ENCODE results near the gene POU5F1. TPM values are rescaled to one million over a fixed set of nuclear protein-coding genes. Genes with fewer than 3 reads are reported as not detected.

The POU5F1 gene
- total and polyA plus RNA-seq, 9 of the 15 experiments (the other 6 are each of a cell fraction or from before 2014, with no cell fraction given) = 0.06 to 2.0 (median 0.10) TPM; not detected in 6

- ChIA-PET POLR2A (interaction anchor here (1.3 to 1.9 kb wide), 3 partner anchors 12 to 33 kb away, joined by 4 to 6 read pairs (median 6); no protein-coding TSS in a partner anchor), CTCF (ENCODE audit: low intra/inter-chr PET ratio) (no interaction called here)
- Histone ChIP-seq H3K27me3 (ENCODE audit: control insufficient read depth in 2 of 2, insufficient read depth in 2 of 2, low read length in 2 of 2) (no peaks in the 10 kb centered on the region), H3K36me3 (ENCODE audit: control insufficient read depth, insufficient read depth, low read length) (peaks cover 35% of the 10 kb centered on the region; the same call in 2 of the 3 replicates), H3K79me2 (ENCODE audit: control insufficient read depth, insufficient read depth, low read length) (peaks cover 24% of the 10 kb centered on the region; the same call in 2 of the 3 replicates), H3K9ac (ENCODE audit: insufficient read depth in 1 of 2, low read depth in 2 of 2, low read length in 2 of 2) (peak overlapping the region; percentile 71 to 81), H3K27ac (ENCODE audit: extremely low read depth, low read depth, low read length) (no peak overlapping the region), H3K9me3 (replicated peaks; ENCODE audit: control insufficient read depth, insufficient read depth, low read depth, low read length) (no peaks in the 10 kb centered on the region), H2AFZ (ENCODE audit: low read depth, low read length) (no peak overlapping the region), H3K4me3 (no peak overlapping the region; the same call in 1 of the 2 replicates), H4K20me1 (replicated peaks; ENCODE audit: control insufficient read depth, insufficient read depth, low read length) (no peaks in the 10 kb centered on the region), H3K4me2 (ENCODE audit: insufficient read depth, low read length) (no peak overlapping the region; the same call in 1 of the 2 replicates), H3K9me1 (ENCODE audit: control insufficient read depth, insufficient read depth, low read length) (no peaks in the 10 kb centered on the region), H3K4me1 (replicated peaks in 1 of 2; ENCODE audit: control insufficient read depth in 2 of 2, insufficient read depth in 2 of 2, low read length in 2 of 2) (peaks cover 17 to 25% of the 10 kb centered on the region in 2 experiments; a peak in 4 of 5 replicates)
- no peak for DNase-seq (ENCODE audit: extremely low read depth in 1 of 4, low spot score in 3 of 4)
- no peak for ATAC-seq
- BruUV-seq (replicated peaks) = no TSS peak
- WGBS (ENCODE audit: insufficient coverage, low coverage, missing lambda C conversion rate) = 90% methylated on average over 7 of the region's 7 CpGs
- in situ Hi-C loops (cut with MboI) (no loop called here), intact Hi-C loops (cut with micrococcal nuclease) (no loop called here)
- TF ChIP-seq POLR2AphosphoS5 (IDR thresholded peaks at IDR 0.05; ENCODE audit: control insufficient read depth, insufficient read depth, low read depth, low read length) = no peak
- FAIRE-seq = no peak
These were observed 13.8 kb downstream of the POU5F1 start for GRCh38 chr6:31156641-31157040.

- in situ Hi-C loops (cut with MboI) (no loop called here), intact Hi-C loops (cut with micrococcal nuclease) (no loop called here)
- Histone ChIP-seq H3K4me3 (no peak overlapping the region), H3K36me3 (ENCODE audit: control insufficient read depth, insufficient read depth, low read length) (peaks cover 50% of the 10 kb centered on the region; the same call in 2 of the 3 replicates), H3K27ac (ENCODE audit: extremely low read depth, low read depth, low read length) (no peak overlapping the region), H3K9ac (ENCODE audit: insufficient read depth in 1 of 2, low read depth in 2 of 2, low read length in 2 of 2) (peak overlapping the region in 1 of 2 experiments; percentile 38; a peak in 2 of 4 replicates), H3K9me3 (replicated peaks; ENCODE audit: control insufficient read depth, insufficient read depth, low read depth, low read length) (no peaks in the 10 kb centered on the region), H3K9me1 (ENCODE audit: control insufficient read depth, insufficient read depth, low read length) (no peaks in the 10 kb centered on the region), H3K79me2 (ENCODE audit: control insufficient read depth, insufficient read depth, low read length) (peaks cover 16% of the 10 kb centered on the region; the same call in 2 of the 3 replicates), H4K20me1 (replicated peaks; ENCODE audit: control insufficient read depth, insufficient read depth, low read length) (no peaks in the 10 kb centered on the region), H3K4me2 (ENCODE audit: insufficient read depth, low read length) (no peak overlapping the region), H3K27me3 (ENCODE audit: control insufficient read depth in 2 of 2, insufficient read depth in 2 of 2, low read length in 2 of 2) (no peaks in the 10 kb centered on the region), H2AFZ (ENCODE audit: low read depth, low read length) (no peak overlapping the region), H3K4me1 (replicated peaks in 1 of 2; ENCODE audit: control insufficient read depth in 2 of 2, insufficient read depth in 2 of 2, low read length in 2 of 2) (peaks cover 12 to 23% of the 10 kb centered on the region in 2 experiments; a peak in 4 of 5 replicates)
- 96% methylated on average over 15 of the region's 15 CpGs for WGBS (ENCODE audit: insufficient coverage, low coverage, missing lambda C conversion rate)
- no peak for DNase-seq (ENCODE audit: extremely low read depth in 1 of 4, low spot score in 3 of 4)
- ChIA-PET POLR2A (interaction anchor here (1.4 to 1.9 kb wide), 2 partner anchors 10 to 43 kb away, joined by 3 to 6 read pairs; no protein-coding TSS in a partner anchor), CTCF (ENCODE audit: low intra/inter-chr PET ratio) (no interaction called here)
- no peak for FAIRE-seq
- no TSS peak for BruUV-seq (replicated peaks)
- no peak for ATAC-seq
- TF ChIP-seq RBM22 (IDR thresholded peaks at IDR 0.05; ENCODE audit: low read depth, low read length, poor library complexity, severe bottlenecking) = no peak
- TF ChIP-seq NFE2L1 (tag; IDR thresholded peaks at IDR 0.05; ENCODE audit: borderline replicate concordance, low read depth) = no peak
- TF ChIP-seq ZMIZ1 (IDR thresholded peaks at IDR 0.05; ENCODE audit: low read depth in 2 of 2, low read length in 2 of 2) = no peak
- no peak for TF ChIP-seq ZC3H4 (CRISPR knock-in tag; IDR thresholded peaks at IDR 0.05; ENCODE audit: borderline replicate concordance)
These were observed 16.0 kb downstream of the POU5F1 start for GRCh38 chr6:31154436-31154835.
